Measurements from ENCODE around the gene MSRB1.
"Not testable (repeated sequence)": the region's sequence is repeated elsewhere in the genome, so short reads cannot be mapped to it uniquely, and the experiment has no call there.

MSRB1 gene

DNA sequence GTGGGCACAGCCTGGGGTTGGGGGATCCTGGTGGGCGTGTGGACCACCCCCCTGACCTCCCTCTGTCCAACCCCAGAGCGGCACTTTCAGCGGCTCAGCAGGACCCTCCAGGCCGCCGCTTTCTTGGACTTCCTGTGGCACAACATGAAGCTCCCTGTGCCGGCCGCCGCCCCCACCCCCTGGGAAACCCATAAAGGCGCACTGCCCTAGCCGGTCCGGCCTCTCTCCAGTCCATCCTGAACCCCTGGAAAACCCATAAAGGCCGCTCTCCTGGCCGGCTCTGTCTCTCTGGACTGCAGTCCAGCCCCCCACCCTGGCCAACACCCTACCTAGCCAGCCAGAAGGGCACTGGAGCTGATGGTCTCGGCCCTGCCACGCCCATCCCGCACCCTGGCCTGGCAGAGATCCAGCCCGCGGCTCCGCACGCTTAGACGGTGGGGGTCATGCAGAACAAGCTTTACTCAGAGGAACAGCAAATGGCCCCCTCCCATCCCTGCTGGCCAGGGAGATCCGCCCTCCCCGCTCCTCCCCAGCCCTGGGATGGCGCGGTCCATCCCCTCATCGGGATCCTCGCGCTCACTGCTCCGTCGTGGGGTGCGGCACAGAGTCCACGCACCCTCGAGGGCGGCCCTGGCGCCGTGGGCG lies 35.6 kb upstream of the MSRB1 start:
- no peak for DNase-seq (ENCODE audit: low spot score)

DNA sequence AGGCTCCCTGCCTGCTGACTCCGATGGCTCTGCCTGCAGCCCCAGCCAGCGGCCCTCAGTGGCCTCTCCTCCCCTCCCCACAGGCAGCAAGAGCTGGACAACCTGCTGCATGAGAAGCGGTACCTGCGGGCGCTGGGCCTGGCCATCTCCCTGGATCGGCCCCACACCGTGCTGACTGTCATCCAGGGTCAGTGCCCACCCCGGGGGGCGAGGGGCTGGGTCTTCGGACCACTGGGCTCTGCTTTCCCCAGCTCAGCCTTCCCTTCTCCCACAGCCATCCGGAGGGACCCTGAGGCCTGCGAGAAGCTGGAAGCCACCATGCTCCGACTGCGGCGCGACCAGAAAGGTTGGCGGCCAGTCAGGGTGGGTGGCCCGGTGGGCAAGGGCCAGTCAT lies 34.9 kb upstream of the MSRB1 start:
- no peak for DNase-seq (ENCODE audit: low spot score)

DNA sequence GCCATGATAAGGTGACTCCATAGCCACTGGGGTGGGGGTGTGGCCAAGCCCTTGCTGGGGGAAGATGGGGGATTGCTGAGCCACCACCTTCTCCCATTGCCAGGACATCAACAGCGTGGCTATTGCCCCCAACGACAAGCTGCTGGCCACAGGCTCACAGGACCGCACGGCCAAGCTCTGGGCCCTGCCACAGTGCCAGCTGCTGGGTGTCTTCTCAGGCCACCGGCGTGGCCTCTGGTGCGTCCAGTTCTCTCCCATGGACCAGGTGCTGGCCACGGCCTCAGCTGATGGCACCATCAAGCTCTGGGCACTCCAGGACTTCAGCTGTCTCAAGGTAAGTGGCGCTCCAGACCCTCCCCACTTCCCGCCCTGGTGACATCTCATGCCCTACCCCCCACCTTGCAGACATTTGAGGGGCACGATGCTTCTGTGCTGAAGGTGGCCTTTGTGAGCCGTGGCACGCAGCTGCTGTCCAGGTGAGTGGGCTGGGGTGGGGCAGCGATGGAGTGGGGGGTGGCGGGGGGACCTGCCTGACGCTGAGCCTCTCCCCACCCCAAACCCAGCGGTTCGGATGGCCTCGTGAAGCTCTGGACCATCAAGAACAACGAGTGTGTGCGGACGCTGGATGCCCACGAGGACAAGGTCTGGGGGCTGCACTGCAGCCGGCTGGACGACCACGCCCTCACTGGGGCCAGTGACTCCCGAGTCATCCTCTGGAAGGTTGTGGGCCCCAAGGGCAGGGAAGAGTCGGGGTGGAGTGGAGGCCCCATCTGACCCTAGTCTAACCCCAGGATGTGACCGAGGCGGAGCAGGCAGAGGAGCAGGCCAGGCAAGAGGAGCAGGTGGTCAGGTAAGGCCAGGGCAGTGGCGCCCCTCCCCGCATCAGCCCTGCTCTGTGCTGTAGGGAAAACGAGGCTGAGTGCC lies 34.2 kb upstream of the MSRB1 start:
- no peak for DNase-seq (ENCODE audit: low spot score)

DNA sequence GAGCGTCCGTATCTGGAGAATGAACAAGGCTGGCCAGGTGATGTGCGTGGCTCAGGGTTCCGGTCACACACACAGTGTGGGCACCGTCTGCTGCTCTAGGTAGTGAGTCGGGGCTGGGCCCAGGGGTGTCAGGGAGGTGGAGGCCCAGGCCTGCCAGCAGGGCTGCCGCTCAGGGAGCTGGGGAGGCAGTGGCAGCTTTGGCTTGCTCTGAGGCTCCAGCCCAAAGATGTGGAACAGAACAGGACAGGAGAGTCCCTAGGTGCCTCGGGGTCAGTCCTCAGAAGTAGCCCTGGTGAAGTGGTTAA lies 33.2 kb upstream of the MSRB1 start:
- DNase-seq (ENCODE audit: low spot score): no peak

DNA sequence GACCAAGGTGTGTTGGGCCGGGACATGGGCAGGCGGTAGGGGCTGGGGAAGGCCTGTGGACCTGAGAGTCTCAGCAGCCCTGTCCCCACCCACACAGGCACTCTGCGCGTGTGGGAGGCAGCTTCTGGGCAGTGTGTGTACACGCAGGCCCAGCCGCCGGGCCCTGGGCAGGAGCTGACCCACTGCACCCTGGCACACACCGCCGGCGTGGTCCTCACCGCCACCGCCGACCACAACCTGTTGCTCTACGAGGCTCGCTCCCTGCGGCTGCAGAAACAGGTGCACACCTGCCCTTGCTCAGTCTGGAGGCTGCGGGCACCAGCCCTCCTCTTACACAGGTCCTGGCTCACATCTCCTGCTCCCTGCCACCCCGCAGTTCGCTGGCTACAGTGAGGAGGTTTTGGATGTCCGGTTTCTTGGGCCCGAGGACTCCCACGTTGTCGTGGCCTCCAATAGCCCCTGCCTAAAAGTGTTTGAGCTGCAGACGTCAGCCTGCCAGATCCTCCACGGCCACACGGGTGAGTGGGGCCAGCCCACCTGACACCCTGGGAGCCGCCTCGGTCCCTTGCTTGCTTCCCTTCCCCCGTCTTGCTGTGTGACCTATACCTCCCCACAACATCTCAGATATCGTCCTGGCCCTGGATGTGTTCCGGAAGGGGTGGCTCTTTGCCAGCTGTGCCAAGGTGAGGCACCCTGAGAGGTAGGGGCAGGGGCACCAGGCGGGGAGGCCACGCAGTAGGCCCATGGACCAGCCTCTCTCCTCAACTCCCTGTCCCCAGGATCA lies 32.6 kb upstream of the MSRB1 start:
- no peak for DNase-seq (ENCODE audit: low spot score)

GRCh38 chr16:1974157-1975070 lies 31.4 kb upstream of the MSRB1 start:
- DNase-seq (ENCODE audit: low spot score): no peak

- DNase-seq (ENCODE audit: low spot score): no peak
Observed at GRCh38 chr16:1973461-1974156, 30.6 kb upstream of the MSRB1 start.

GRCh38 chr16:1972490-1972877 lies 29.5 kb upstream of the MSRB1 start:
- peak; percentile 44 for DNase-seq (ENCODE audit: low spot score)

DNA sequence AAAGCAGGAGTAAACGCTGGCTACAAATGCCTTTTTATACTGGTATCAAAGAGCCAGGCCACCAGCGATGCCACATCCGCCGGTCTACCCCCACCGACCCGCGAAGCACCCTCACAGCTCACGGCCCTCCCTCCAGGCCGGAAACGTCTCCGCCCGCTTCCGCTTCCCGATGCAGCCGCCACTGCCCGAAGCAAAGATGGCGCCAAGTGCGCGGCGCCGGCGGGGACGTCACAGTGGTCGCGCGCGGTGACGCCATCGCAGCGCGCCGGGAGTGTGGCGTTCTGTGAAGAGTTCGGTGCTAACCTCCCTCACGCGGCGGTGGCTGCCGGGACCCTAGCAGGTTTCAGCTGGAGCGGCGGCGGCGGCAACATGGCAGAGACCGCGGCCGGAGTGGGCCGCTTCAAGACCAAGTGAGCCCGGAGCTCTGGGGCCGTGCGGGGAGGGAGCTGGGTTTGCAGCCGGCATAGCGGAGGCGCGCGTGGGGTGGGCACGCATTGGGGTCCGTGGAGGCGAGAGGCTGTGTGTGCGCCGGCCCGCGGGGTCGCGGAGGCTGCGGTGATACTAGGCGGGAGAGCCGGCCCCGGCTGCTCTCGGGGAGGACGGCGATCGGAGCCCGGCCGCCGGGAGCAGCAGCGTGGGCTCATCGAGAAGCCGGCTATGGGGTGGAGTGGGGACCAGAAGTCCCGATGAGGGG lies 28.9 kb upstream of the MSRB1 start, which contains the start of gene TBL3:
Gene TBL3 (plus strand): TSS at position 258 of the 694 bp plus-strand sequence. CDS start 112 bp downstream, at position 370.
- peak; percentile 95 for DNase-seq (ENCODE audit: low spot score)

DNA sequence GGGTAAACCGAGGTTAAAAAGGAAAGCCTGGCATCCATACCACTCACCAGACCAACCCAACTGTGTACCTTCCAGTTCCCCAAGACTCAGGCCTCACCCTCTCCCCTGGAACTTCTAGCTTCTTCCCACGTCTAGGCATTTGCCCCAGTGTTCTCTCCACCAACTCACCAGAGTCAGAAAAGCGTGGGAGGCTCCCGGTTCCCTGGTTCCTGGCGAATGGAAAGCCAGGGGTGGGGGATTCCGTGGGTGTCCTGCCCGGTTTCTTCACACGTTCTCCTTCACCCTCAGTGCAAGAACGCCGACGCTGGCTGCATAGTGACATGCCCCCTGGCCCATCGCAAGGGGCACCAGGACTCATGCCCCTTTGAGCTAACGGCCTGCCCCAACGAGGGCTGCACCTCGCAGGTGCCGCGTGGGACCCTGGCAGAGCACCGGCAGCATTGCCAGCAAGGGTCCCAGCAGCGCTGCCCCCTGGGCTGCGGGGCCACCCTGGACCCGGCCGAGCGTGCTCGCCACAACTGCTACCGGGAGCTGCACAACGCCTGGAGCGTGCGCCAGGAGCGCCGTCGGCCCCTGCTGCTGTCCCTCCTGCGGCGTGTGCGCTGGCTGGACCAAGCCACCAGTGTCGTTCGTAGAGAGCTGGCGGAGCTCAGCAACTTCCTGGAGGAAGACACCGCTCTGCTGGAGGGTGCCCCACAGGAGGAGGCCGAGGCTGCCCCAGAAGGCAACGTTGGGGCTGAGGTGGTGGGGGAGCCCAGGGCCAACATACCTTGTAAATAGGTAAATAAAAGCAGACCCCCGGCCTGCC lies 25.4 kb upstream of the MSRB1 start:
- no peak for DNase-seq (ENCODE audit: low spot score)

- no peak for DNase-seq (ENCODE audit: low spot score)
Observed at GRCh38 chr16:1966460-1966859, 23.5 kb upstream of the MSRB1 start, which contains the start of gene RNF151. Gene RNF151 (plus strand): TSS chr16:1966856. CDS start chr16:1966882, 26 bp downstream.

DNA sequence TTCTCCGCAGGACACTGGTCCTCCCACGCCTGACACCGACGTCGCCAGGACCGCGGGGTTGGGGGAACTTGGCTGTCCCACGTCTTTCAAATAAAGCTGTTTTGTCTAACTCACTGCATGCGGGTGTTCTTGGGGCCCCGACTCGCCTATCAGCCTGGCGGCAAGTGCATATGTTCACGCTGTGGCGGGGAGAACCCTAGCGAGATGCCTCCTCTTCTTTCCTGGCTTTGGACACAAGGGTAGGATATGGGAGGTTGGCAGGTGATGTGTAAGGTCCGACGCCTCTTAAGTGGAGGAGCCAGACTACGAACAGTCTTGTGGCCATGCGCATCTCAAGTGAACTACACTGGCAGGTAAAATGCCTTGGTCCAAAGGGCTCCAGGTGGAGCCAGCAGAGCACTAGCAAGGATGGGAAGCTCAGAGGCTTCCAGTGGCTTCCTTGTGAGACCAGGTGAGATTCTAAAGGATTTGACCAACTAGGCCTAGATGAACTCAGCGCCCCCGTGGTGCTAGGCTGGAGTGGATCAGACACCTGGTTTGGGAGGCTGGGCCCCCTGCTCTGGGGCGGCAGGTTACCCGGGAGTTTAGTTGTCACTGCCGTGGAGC lies 22.5 kb upstream of the MSRB1 start:
- DNase-seq (ENCODE audit: low spot score): no peak

GRCh38 chr16:1964506-1965395 lies 21.8 kb upstream of the MSRB1 start, which contains the start of gene RPS2:
Gene RPS2 (minus strand): TSS chr16:1964826. CDS start chr16:1964625, 201 bp downstream.
- peak; percentile 97 for DNase-seq (ENCODE audit: low spot score)

DNA sequence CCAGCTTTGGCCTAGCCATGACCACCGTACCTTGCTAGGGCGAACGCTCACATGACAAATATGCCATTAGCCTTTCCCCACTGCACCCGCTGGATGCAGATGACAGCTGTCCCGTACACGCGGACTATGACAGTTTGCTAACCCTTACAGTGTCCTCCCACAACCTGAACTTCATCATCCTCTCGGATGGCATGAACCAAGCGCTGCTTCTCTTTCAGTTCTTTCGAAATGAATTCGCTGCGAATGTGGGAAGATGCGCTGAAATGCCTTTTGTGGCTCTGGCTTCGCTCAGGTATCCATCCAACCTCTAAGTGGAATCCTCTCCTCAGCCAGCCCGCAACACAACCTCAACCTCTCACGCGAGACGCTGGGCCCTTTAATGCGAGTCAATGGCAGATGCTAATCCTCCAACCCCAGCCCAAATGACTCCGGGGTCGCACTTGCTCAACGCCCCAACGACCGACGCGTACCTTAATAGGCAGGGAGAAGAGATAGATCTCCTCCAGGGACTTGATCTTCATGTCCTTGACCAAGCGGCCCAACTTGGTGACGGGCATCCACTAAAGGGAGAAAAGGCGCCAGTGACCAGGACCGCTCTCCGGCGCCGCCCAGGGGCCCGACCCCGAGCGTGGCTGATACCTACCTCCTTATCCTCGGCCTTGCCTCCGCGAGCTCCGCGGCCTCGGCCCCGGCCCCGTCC lies 21.0 kb upstream of the MSRB1 start:
- DNase-seq (ENCODE audit: low spot score): peak; percentile 71

DNA sequence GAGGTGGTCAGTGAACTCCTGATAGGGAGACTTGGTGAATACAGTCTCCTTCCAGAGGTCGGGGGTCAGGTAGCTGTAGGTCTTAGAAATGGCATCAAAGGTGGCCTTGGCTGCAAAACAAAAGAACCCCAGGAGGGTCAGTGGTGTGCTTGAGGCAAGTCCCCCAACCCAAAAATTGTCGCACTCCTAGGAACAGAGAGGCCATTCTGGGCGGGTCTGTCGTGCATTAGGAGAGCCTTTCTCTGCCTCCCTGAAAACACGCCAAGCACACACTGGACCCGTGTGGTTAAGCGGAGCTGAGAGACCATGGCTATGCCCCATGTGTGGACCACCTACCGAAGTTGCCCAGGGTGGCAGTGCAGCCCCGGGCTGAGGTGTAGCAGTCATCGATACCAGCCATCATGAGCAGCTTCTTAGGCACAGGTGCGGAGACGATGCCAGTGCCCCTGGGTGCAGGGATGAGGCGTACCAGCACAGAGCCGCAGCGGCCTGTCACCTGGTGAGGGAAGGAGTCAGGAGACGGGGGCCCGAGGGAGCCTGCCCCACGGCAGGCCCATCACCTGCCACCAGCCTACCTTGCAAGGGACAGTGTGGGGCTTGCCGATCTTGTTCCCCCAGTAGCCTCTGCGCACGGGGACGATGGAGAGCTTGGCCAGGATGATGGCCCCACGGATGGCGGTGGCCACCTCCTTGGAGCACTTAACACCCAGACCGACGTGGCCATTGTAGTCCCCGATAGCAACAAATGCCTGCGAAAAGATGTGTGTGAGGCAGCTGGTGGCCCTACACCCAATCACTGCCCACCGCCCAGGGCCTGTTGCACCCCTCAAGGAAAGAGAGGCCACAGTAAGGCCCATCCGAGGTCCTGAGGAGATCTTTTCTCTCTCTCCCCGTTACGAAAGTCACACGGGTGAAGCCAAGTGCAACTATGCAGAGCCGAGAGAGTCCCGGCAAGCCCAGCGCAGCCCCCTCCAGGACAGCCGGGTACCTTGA lies 19.5 kb upstream of the MSRB1 start:
- DNase-seq (ENCODE audit: low spot score): not testable (repeated sequence)

- DNase-seq (ENCODE audit: low spot score): no peak
Observed at GRCh38 chr16:1961651-1962067, 18.7 kb upstream of the MSRB1 start.

Measured in hematopoietic multipotent progenitor cell treated with erythropoietin and hydrocortisone succinate and interleukin-3 and kit ligand, for 17 days (in vitro differentiated cells).